KMS-11 (cell line): ENCODE measurements around the gene STK32B.

Experiments used
- H2AFZ ChIP-seq: fragments of 200-600 bp; sonication (generic); 2 replicates; pipeline ENCODE4 v1.6.1; 2016; ENCODE audit warnings: antibody characterized with exemption, mixed run types, low read depth
- H3K27ac ChIP-seq: fragments of 200-600 bp; sonication (generic); 2 replicates; pipeline ENCODE4 v1.6.1; 2016; ENCODE audit warnings: mild to moderate bottlenecking, mixed run types
- H3K27me3 ChIP-seq: fragments of 200-600 bp; sonication (generic); 2 replicates; pipeline ENCODE4 v1.6.1; 2017; ENCODE audit warnings: mild to moderate bottlenecking, low read depth, mixed run types, moderate library complexity; ENCODE audit not compliant: insufficient read depth
- H3K36me3 ChIP-seq: fragments of 200-600 bp; sonication (generic); 2 replicates; pipeline ENCODE4 v1.6.1; 2017; ENCODE audit warnings: mild to moderate bottlenecking, mixed run types; ENCODE audit not compliant: insufficient read depth
- H3K4me1 ChIP-seq: fragments of 200-600 bp; sonication (generic); 2 replicates; pipeline ENCODE4 v1.6.1; 2016; ENCODE audit warnings: mild to moderate bottlenecking, low read depth, mixed run types; ENCODE audit not compliant: poor library complexity, severe bottlenecking
- H3K4me2 ChIP-seq: fragments of 200-600 bp; sonication (generic); 2 replicates; pipeline ENCODE4 v1.7.0; 2016; ENCODE audit warnings: mild to moderate bottlenecking, mixed run types
- H3K4me3 ChIP-seq: fragments of 200-600 bp; sonication (generic); IDR thresholded peaks from 2 replicates; pipeline ENCODE4 v1.6.1; 2017; ENCODE audit warnings: low read depth, low read length, mixed read lengths; ENCODE audit not compliant: insufficient read depth
- H3K79me2 ChIP-seq: fragments of 200-600 bp; sonication (generic); 2 replicates; pipeline ENCODE4 v1.6.1; 2016; ENCODE audit warnings: low read depth, mixed run types; ENCODE audit not compliant: insufficient read depth
- H3K9ac ChIP-seq: fragments of 200-600 bp; sonication (generic); 2 replicates; pipeline ENCODE4 v1.6.1; 2016; ENCODE audit warnings: mild to moderate bottlenecking, mixed run types
- H4K20me1 ChIP-seq: fragments of 200-600 bp; sonication (generic); 2 replicates; pipeline ENCODE4 v1.6.1; 2016; ENCODE audit warnings: mild to moderate bottlenecking, mixed run types; ENCODE audit not compliant: insufficient read depth
- TF ChIP-seq, protein P1 (sequence below): fragments of 200-600 bp; sonication (generic); conservative IDR thresholded peaks from 2 replicates; pipeline ENCODE4 v1.6.1; 2017; ENCODE audit warnings: low read depth, mild to moderate bottlenecking, antibody characterized with exemption, low read length, moderate library complexity, mixed read lengths

STK32B gene

DNA sequence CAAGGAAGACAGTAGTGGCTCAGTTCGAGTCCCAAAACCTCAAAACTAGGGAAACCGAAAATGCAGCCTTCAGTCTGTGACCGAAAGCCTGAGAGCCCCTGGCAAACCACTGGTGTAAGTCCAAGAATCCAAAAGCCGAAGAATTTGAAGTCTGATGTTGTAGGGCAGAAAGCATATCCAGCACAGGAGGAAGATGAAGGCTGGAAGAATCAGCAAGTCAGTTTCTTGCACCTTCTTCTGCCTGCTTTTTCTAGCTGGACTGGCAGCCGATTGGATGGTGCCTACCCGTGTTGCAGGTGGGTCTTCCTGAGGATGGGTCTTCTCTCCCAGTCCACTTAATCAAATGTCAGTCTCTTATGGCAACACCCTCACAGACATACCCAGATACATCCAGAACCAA lies 95.0 kb downstream of the STK32B start:
- H3K9ac ChIP-seq = no peak overlapping the region
- H3K79me2 ChIP-seq = no peaks in the 10 kb centered on the region
- H3K4me2 ChIP-seq = no peak overlapping the region
- TF ChIP-seq, protein P1, sequence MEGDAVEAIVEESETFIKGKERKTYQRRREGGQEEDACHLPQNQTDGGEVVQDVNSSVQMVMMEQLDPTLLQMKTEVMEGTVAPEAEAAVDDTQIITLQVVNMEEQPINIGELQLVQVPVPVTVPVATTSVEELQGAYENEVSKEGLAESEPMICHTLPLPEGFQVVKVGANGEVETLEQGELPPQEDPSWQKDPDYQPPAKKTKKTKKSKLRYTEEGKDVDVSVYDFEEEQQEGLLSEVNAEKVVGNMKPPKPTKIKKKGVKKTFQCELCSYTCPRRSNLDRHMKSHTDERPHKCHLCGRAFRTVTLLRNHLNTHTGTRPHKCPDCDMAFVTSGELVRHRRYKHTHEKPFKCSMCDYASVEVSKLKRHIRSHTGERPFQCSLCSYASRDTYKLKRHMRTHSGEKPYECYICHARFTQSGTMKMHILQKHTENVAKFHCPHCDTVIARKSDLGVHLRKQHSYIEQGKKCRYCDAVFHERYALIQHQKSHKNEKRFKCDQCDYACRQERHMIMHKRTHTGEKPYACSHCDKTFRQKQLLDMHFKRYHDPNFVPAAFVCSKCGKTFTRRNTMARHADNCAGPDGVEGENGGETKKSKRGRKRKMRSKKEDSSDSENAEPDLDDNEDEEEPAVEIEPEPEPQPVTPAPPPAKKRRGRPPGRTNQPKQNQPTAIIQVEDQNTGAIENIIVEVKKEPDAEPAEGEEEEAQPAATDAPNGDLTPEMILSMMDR = no peak
- H3K4me3 ChIP-seq = no peak overlapping the region
- no peak overlapping the region for H2AFZ ChIP-seq
- H3K27me3 ChIP-seq = no peaks in the 10 kb centered on the region
- no peaks in the 10 kb centered on the region for H3K36me3 ChIP-seq
- H4K20me1 ChIP-seq = no peaks in the 10 kb centered on the region
- H3K27ac ChIP-seq = no peak overlapping the region
- H3K4me1 ChIP-seq = no peaks in the 10 kb centered on the region

DNA sequence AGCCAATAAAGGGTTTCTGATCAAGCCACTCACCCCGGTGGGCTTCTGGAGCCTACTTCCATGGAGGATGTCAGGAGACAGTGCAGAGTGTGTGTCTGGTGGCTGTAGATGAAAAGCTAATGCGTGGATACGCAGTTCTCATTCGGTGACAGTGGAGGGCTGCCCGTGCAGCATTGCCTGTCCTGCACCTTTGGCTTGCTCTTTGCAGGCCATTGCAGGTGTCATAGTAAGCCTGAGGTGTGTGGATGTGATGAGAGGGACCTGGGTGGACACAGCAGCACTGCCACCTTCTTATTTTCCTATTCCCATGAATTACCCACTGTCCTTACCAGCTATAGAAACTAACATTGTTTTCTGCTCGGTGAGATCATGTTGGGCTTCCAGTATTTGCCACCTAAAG lies 101.2 kb downstream of the STK32B start:
- H3K27ac ChIP-seq = no peak overlapping the region
- no peak overlapping the region for H3K4me2 ChIP-seq
- no peak overlapping the region for H3K9ac ChIP-seq
- H3K27me3 ChIP-seq = no peaks in the 10 kb centered on the region
- H3K36me3 ChIP-seq = no peaks in the 10 kb centered on the region
- H3K79me2 ChIP-seq = no peaks in the 10 kb centered on the region
- no peak overlapping the region for H3K4me3 ChIP-seq
- H4K20me1 ChIP-seq = no peaks in the 10 kb centered on the region
- TF ChIP-seq, protein P1 = no peak
- H2AFZ ChIP-seq = no peak overlapping the region
- H3K4me1 ChIP-seq = no peaks in the 10 kb centered on the region

DNA sequence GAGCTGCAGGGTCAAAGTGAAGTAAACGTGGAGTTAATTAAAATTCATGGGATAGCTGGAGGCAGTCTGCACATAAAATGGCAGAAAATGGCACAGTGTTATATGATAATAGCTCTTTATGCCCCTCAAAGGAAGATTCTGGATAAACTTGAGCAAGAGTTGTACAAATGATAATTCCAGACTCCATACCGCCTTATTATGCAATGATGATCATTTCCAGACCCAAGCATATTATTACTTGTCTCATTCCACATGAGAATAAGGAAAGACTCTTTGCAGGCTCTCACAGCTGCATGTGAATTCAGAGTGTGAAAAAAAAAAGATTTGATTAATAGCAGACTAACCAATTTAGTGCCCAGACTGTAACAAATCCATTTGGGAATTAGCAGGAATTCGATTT lies 105.4 kb downstream of the STK32B start:
- Histone ChIP-seq H4K20me1 (no peaks in the 10 kb centered on the region), H3K4me3 (no peak overlapping the region), H3K36me3 (no peaks in the 10 kb centered on the region), H3K27ac (no peak overlapping the region), H3K27me3 (no peaks in the 10 kb centered on the region), H2AFZ (no peak overlapping the region), H3K79me2 (no peaks in the 10 kb centered on the region), H3K4me2 (no peak overlapping the region), H3K4me1 (no peaks in the 10 kb centered on the region), H3K9ac (no peak overlapping the region)
- TF ChIP-seq, protein P1 = no peak

DNA sequence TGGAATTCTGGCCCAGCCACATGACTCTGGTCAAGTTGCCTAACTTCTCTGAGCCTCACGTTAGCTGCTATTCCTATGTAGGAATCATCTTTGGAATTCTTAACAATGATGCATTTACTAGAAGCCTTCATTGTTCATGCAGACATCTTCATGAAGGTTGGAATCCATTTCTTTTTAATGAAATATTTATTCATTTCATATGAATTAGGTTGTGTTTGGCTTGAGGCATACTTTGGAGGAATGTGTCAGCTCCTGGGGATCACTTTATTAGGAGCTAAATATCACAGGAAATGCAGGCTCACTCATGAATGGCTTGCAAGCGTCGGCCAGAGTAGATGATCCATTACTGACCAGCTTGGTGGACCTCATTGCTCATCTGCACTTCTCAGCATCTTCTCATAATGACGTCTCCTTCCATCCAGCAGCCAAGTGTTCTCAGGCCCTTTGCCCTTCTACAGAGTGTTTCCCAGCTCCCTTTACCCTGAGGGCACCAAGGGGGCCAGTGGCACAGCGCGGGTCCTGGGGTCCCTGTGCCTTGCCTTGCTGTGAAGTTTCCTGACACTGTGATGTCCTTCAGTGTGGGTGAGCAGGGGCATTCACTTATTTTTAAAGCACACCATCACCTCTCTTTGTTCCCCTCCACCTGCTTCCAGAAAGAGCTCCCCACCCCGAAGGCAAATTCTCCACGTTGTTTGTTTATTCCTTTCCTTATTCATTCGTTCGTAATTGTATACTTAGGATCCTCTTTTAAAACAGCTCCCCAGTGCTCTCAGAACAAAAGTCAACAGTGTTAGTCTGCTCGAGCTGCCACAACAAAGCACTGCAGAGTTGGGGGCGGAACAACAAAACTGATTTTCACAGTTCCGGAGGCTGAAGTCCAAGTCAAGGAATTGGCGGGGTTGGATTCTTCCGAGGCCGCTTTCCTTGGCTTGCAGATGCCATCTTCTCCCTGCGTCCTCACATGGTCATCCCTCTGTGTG lies 106.8 kb downstream of the STK32B start:
- Histone ChIP-seq H4K20me1 (no peaks in the 10 kb centered on the region), H3K27ac (no peak overlapping the region), H3K4me2 (no peak overlapping the region), H3K9ac (no peak overlapping the region), H3K4me1 (no peaks in the 10 kb centered on the region), H3K4me3 (no peak overlapping the region), H3K36me3 (no peaks in the 10 kb centered on the region), H3K79me2 (no peaks in the 10 kb centered on the region), H2AFZ (no peak overlapping the region), H3K27me3 (no peaks in the 10 kb centered on the region)
- TF ChIP-seq, protein P1 = no peak
